Measurements from ENCODE around the gene CFAP97D1. TPM values are rescaled to one million over a fixed set of nuclear protein-coding genes. Genes with fewer than 3 reads are reported as not detected.

Gene CFAP97D1
- polyA plus RNA-seq, 6 donors from 2014 or later: not detected

DNA sequence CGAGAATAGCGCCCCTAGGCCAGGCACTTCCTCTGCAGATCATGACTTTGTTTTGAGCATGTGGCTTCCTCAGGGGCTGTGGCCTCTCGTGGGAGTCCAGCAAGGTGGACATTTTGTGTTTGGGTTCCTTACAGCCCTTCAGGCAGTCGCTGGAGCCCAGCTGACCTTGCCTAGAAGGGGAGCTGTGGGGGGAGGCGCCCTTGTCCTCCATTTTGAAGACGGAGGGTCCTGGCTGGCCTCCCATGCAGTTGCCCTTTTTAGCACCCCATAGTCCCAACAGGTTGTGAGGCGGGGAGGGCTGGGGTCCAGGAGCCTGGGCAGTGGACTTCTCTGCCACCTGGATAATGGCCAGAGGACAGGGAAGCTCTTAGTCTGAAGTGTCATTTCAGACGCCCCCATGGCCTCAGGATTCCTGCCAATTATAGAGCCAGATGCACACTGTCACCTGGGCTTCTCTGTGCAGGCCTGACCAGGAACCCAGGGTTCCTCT lies 23.0 kb upstream of the CFAP97D1 start:
- DNase-seq (no peak), ATAC-seq (ENCODE audit: low read depth in 2 of 2) (no peak)
- no peaks in the 10 kb centered on the region for H3K4me1 Mint-ChIP-seq
- peaks cover 43 to 53% (median 47%) of the 10 kb centered on the region in 3 donors for H3K27me3 Mint-ChIP-seq
- no peak overlapping the region for H3K4me3 Mint-ChIP-seq
- H3K9me3 Mint-ChIP-seq: no peaks in the 10 kb centered on the region
- H3K36me3 Mint-ChIP-seq: no peaks in the 10 kb centered on the region
- no peak overlapping the region for H3K27ac Mint-ChIP-seq

DNA sequence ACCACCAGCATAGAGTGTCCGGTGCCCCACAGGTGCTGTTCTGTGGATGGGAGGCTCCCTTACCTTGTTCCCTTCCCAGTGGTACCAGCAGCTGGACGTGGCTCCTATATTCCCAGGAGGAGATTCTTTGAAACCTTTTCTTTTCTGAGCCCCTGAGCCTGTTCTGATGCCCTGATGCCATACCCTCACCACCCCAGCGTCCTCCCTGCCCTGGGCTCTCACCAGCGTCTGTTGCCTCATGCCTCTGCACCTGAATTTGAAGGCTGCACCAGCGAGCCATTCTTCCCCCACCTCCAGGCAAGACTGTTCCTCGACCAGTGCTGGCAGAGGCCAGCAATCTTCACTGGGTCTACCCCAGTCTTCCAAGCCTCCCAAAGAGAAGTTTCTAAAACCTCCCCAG lies 22.1 kb upstream of the CFAP97D1 start:
- Mint-ChIP-seq H3K36me3 (no peaks in the 10 kb centered on the region), H3K27ac (no peak overlapping the region), H3K4me1 (no peaks in the 10 kb centered on the region), H3K9me3 (no peaks in the 10 kb centered on the region), H3K4me3 (no peak overlapping the region), H3K27me3 (peaks cover 38 to 44% (median 41%) of the 10 kb centered on the region in 3 donors)
- ATAC-seq (ENCODE audit: low read depth in 2 of 2): no peak
- DNase-seq: no peak

DNA sequence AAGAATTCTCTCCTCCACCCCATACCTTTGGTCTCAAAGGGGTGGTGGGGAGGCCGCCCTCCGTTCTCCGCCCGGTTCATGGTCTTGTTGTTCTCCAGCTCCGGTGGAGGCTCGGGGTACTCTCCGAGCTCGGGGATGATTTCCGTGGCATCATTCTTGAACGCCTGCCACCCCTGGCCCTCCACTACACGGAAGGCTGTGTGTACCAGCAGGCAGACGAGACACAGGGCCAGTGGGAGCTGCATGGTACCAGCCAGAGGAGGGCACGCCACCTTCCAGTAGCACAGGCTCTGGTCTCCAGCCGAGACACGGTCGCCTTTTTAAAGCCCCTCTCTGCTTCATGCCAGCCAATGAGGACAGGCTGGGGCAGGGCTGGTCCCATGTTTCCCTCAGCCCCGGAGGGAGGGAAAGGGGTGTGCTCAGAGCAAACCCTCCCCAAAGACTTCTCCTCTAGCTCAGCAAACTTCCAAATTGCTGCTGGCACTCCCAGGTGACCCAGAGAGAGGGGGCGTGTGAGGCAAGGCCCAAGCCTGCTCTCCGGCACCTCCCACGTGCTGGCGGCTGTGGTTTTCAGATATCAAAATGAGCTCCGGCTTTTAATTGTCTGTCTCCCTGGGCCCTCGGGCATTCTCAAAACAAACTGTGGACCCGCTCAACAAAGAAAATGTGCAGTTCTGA lies 21.6 kb upstream of the CFAP97D1 start, which contains the start of gene SOST:
Gene SOST, minus strand, starts transcription at position 295 of the 678 bp plus-strand sequence. Its CDS starts 50 bp downstream, at position 245.
- Mint-ChIP-seq H3K9me3 (no peaks in the 10 kb centered on the region), H3K27ac (no peak within 1 kb of the TSS)

DNA sequence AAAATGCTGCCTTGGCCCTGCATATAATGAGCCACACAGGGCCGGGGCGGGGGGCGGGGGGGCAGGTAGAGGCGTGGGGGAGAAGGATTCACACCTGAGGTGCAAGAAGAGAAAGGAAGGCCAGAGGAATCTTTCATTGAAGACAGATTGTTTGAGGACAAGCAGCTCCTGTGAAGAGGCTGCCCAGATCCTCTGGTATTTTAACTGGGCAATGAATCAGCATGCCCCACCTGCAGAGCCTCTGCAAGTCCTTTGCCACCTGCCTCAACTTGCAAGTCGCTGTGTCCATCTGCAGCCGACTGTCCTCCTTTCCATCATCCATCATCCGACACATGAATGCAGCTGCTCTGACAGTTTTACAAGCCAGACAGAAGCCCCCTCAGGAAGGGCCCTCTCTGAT lies 20.4 kb upstream of the CFAP97D1 start:
- ATAC-seq (ENCODE audit: low read depth in 2 of 2) (no peak), DNase-seq (no peak)
- no peaks in the 10 kb centered on the region for H3K9me3 Mint-ChIP-seq
- H3K4me3 Mint-ChIP-seq: no peak overlapping the region
- no peaks in the 10 kb centered on the region for H3K36me3 Mint-ChIP-seq
- no peaks in the 10 kb centered on the region for H3K4me1 Mint-ChIP-seq
- peak overlapping the region in 1 of 6 donors; percentile 69 for H3K27ac Mint-ChIP-seq
- H3K27me3 Mint-ChIP-seq: peaks cover 28 to 35% (median 30%) of the 10 kb centered on the region in 3 donors

More for the DNA sequence above, 21.6 kb upstream of the CFAP97D1 start, which contains the start of gene SOST:
- DNase-seq: no peak
- ATAC-seq (ENCODE audit: low read depth in 2 of 2): no peak
- no peak within 1 kb of the TSS for H3K4me3 Mint-ChIP-seq
- H3K27me3 Mint-ChIP-seq: peaks cover 35 to 39% (median 35%) of the 10 kb centered on the region in 3 donors
- H3K36me3 Mint-ChIP-seq: no peaks in the 10 kb centered on the region
- H3K4me1 Mint-ChIP-seq: no peaks in the 10 kb centered on the region

DNA sequence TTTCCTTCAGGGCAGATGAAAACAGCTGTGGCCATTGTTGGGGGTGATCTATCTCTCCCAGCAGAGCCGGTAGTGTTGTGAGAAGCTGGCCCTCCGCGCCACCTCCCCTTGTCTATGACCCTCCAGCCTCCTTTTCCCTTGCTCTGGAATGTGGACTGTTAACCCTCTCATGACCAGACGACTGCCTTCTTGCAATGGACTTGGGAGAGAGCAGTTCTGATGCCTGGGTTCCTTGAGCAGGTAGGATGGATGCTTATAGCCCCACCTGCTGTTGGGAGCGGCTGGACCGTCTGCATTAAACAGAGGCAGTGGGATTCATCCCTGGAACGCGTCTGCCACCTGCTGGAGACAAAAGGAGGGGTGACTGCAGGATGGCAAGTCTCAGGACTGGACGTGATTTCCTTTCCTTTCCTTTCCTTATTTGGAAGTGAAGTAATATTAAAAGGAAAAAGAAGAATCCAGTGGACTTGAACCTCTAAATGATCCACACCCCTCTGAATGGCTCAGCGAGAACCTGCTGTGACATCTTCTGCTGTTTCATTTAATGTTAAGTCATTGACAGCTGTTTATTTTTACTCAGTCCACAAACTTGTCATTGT lies 19.9 kb upstream of the CFAP97D1 start:
- Mint-ChIP-seq H3K27me3 (peaks cover 27 to 35% (median 29%) of the 10 kb centered on the region in 3 donors), H3K4me3 (no peak overlapping the region), H3K36me3 (no peaks in the 10 kb centered on the region), H3K27ac (no peak overlapping the region), H3K9me3 (no peaks in the 10 kb centered on the region), H3K4me1 (no peaks in the 10 kb centered on the region)
- DNase-seq (peak; percentile 74), ATAC-seq (ENCODE audit: low read depth in 2 of 2) (peak; percentile 82 to 88)

DNA sequence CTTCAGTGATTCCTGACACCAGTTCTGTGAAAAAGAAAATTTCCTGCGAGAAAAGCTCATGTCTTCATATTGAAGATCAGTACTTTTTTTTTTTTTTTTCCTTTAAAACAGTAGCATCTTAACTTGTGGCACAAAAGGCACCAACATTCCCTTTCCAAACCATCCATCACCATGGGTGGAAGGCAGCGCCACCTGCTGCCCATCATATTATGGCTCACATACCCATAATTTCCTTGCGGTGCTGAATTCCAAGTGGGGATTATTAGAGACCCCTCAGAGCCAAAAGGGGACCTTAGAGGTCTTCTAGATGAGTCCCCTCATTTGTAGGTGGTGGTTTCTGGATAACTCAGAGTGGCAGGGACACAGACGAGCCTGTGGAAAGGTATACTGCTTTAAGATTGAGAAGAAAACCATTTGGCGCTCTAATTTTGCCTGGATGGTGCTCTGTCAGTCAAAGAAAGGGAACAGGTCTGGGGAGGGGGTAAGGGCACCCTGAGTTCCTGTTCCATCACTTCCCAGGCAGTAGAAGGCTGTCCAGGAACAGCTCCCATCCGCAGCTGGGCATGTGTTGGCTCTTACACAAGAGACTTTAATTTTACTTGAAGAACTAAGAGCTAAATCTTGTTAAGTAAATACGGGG lies 13.7 kb upstream of the CFAP97D1 start:
- ATAC-seq (ENCODE audit: low read depth in 2 of 2) (no peak), DNase-seq (peak; percentile 15)
- Mint-ChIP-seq H3K4me3 (no peak overlapping the region), H3K9me3 (no peaks in the 10 kb centered on the region), H3K27ac (peak overlapping the region in 1 of 6 donors; percentile 13), H3K4me1 (peaks cover 9 to 17% (median 10%) of the 10 kb centered on the region in 3 donors), H3K27me3 (peaks cover 0 to 4% (median 0%) of the 10 kb centered on the region in 3 donors), H3K36me3 (no peaks in the 10 kb centered on the region)

DNA sequence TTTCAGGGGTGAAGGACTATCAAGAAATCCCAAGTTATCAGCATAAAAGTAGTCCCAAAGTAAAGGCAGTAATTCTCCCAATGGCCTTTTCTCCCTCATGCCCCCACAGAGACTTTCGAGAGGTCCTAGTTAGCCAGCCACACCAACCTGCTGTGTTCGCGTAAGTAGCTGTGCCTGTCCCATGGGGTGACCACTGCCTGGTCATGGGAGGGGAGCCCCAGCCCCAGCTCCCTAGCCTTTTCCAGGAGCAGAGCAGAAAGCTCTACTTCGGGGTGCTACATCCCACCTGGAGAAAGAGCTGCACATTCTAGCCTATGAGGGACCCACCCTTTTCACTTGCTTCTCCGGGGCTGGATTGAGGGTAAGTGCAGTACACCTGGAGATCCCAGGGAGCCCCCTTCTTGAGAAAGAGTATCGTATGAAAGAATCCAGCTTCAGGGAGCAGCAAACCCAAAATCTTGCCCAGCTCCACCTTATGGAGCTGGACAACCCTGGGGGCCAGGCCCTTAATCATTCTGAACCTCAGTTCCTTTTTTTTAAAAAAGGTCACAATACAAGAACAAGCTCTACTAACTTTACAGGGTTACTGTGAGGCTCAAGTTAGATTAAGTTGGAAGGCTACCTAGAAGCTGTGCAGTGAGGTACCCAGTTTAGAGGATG lies 13.1 kb upstream of the CFAP97D1 start:
- no peaks in the 10 kb centered on the region for H3K9me3 Mint-ChIP-seq
- H3K36me3 Mint-ChIP-seq: no peaks in the 10 kb centered on the region
- no peak overlapping the region for H3K4me3 Mint-ChIP-seq
- H3K27ac Mint-ChIP-seq: peak overlapping the region in 1 of 6 donors; percentile 12
- DNase-seq: no peak
- H3K4me1 Mint-ChIP-seq: peaks cover 11 to 18% (median 13%) of the 10 kb centered on the region in 3 donors
- peaks cover 0 to 4% (median 0%) of the 10 kb centered on the region in 3 donors for H3K27me3 Mint-ChIP-seq
- ATAC-seq (ENCODE audit: low read depth in 2 of 2): no peak

DNA sequence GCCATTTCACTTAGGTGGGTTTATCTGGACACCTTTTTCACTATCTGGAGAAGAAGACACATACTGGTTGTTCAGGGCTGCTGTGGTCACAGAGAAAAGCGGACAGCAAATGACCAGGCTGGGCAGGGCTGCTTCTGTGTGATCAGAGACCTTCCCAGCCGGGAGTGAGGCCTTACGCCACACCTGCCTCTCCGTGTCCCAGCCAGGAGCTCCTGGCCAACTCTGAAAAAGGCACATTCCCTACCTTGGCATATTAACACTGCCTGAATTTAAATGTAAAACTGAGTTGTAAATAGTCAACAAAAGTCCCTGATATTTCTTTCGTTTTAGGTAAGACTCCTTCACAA lies 12.5 kb upstream of the CFAP97D1 start:
- Mint-ChIP-seq H3K36me3 (no peaks in the 10 kb centered on the region), H3K9me3 (no peaks in the 10 kb centered on the region), H3K27ac (peak overlapping the region in 1 of 6 donors; percentile 12), H3K4me3 (peak overlapping the region in 1 of 8 donors; percentile 16), H3K4me1 (peaks cover 16 to 23% (median 18%) of the 10 kb centered on the region in 3 donors), H3K27me3 (peaks cover 0 to 1% (median 0%) of the 10 kb centered on the region in 3 donors)
- DNase-seq (no peak), ATAC-seq (ENCODE audit: low read depth in 2 of 2) (no peak)

DNA sequence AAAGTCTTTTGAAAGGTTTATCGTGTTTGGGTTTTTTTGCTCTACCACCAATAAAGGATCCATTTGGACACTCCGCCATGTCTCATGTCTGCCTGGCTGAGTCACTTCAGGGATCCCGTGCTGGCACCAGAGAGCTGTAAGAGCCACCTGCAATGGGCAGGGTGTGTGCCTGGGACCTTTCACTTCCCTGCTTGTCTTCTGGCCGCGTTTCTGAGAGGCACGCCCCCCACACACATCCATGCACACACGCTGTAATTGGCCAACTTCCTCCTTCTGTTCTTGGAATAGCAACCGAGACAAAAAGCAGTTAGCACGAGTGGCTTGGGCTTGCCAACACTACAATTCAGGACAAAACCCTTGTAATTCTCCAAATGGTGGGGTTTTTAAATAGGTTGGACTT lies 11.9 kb upstream of the CFAP97D1 start:
- Mint-ChIP-seq H3K4me3 (peak overlapping the region in 3 of 8 donors; percentile 30 to 54 (median 40)), H3K36me3 (no peaks in the 10 kb centered on the region), H3K4me1 (peaks cover 23 to 30% (median 25%) of the 10 kb centered on the region in 3 donors), H3K9me3 (no peaks in the 10 kb centered on the region), H3K27ac (peak overlapping the region in 2 of 6 donors; percentile 20 to 90), H3K27me3 (no peaks in the 10 kb centered on the region)
- ATAC-seq (ENCODE audit: low read depth in 2 of 2) (peak; percentile 90 to 93), DNase-seq (peak; percentile 44)

DNA sequence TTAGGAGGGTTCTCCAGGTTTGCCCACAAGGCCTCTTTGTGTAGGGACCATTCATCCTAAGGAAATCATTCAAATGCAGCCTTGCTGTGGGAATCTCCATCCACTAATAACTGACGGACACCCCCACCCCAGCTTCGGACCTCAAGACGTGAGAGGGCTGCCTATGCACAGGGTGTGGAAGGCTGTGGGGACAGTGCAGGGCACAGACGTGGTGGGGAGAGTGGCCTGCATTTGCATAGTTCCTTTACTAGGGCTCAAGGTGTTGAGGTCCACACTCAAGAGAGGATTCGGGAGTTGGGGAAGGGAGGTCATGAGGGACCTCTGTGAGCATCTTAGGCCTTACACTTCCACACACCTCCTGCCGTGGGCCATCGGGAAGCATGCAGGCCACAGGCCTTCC lies 11.3 kb upstream of the CFAP97D1 start:
- no peaks in the 10 kb centered on the region for H3K9me3 Mint-ChIP-seq
- H3K27me3 Mint-ChIP-seq: no peaks in the 10 kb centered on the region
- DNase-seq (no peak), ATAC-seq (ENCODE audit: low read depth in 2 of 2) (no peak)
- peak overlapping the region in 2 of 8 donors; percentile 54 to 55 for H3K4me3 Mint-ChIP-seq
- H3K4me1 Mint-ChIP-seq: peaks cover 27 to 36% (median 29%) of the 10 kb centered on the region in 3 donors
- no peaks in the 10 kb centered on the region for H3K36me3 Mint-ChIP-seq
- peak overlapping the region in 1 of 6 donors; percentile 80 for H3K27ac Mint-ChIP-seq

DNA sequence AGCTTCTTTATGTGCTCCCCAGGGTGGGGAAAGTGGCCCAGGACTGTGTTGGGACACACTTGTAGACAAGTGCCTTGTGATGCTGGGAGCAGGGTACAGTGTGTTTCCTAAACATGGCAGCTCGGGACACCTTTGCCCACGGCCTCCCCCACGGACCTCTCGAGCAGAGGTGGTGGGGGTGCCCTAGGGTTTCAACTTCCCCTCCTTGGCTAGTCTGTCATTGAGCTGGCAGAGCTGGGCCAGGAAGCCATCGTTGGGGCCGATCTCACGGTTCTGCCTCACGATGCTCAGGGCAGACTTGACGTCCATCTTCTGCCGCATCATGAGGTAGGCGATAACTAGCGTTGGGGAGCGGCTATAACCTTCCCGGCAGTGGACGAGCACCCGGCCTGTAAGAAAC lies 10.8 kb upstream of the CFAP97D1 start:
- H3K9me3 Mint-ChIP-seq: no peaks in the 10 kb centered on the region
- ATAC-seq (ENCODE audit: low read depth in 2 of 2) (no peak), DNase-seq (no peak)
- H3K4me3 Mint-ChIP-seq: peak overlapping the region in 1 of 8 donors; percentile 6
- no peak overlapping the region for H3K27ac Mint-ChIP-seq
- H3K36me3 Mint-ChIP-seq: no peaks in the 10 kb centered on the region
- no peaks in the 10 kb centered on the region for H3K27me3 Mint-ChIP-seq
- H3K4me1 Mint-ChIP-seq: peaks cover 27 to 41% (median 29%) of the 10 kb centered on the region in 3 donors

DNA sequence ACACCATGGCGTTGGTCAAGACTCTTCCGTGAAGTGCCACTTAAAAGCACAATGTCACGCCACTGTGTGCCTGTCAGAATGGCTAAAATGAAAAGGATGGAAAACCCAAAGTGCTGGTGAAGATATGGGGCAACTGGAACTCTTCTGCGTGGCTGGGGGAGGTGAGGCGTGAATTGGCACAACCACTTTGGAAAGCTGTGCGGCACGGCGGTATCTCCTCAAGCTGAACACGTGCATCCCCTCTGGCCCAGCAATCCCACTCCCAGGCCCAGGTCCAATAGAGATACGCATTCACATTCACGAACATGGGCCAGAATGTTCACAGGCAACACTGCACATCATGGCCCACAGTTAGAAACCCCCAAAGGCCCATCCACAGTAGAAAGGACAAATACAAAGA lies 10.4 kb upstream of the CFAP97D1 start:
- no peak overlapping the region for H3K27ac Mint-ChIP-seq
- H3K36me3 Mint-ChIP-seq: no peaks in the 10 kb centered on the region
- no peak overlapping the region for H3K4me3 Mint-ChIP-seq
- ATAC-seq (ENCODE audit: low read depth in 2 of 2) (no peak), DNase-seq (no peak)
- no peaks in the 10 kb centered on the region for H3K27me3 Mint-ChIP-seq
- H3K4me1 Mint-ChIP-seq: peaks cover 27 to 42% (median 29%) of the 10 kb centered on the region in 3 donors
- no peaks in the 10 kb centered on the region for H3K9me3 Mint-ChIP-seq

DNA sequence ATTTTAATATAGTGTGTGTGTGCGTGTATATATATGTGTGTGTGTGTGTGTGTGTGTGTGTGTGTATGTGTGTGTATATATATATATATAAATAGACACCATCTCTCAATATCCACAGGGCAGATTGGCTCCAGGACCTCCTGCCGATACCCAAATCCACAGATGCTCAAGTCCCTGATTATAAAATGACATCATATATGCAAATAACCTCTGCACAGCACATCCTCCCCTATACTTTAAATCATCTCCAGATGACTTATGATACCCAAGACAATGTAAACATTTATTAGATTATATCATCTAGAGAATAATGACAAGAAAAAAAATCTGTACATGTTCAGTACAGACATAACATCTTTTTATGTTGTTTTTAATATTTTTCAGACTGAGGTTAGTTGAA lies 9.3 kb upstream of the CFAP97D1 start:
- H3K4me1 Mint-ChIP-seq: peaks cover 29 to 44% (median 30%) of the 10 kb centered on the region in 3 donors
- ATAC-seq (ENCODE audit: low read depth in 2 of 2) (no peak), DNase-seq (no peak)
- no peaks in the 10 kb centered on the region for H3K36me3 Mint-ChIP-seq
- peak overlapping the region in 2 of 6 donors; percentile 29 to 75 for H3K27ac Mint-ChIP-seq
- no peaks in the 10 kb centered on the region for H3K9me3 Mint-ChIP-seq
- no peaks in the 10 kb centered on the region for H3K27me3 Mint-ChIP-seq
- no peak overlapping the region for H3K4me3 Mint-ChIP-seq
